ENCODE measurements around the gene BZW2. TPM values are rescaled to one million over a fixed set of nuclear protein-coding genes. Genes with fewer than 3 reads are reported as not detected.

Gene BZW2
- total and polyA plus RNA-seq, 2 experiments from 2014 or later, result 72.1 to 96.7 TPM

DNA sequence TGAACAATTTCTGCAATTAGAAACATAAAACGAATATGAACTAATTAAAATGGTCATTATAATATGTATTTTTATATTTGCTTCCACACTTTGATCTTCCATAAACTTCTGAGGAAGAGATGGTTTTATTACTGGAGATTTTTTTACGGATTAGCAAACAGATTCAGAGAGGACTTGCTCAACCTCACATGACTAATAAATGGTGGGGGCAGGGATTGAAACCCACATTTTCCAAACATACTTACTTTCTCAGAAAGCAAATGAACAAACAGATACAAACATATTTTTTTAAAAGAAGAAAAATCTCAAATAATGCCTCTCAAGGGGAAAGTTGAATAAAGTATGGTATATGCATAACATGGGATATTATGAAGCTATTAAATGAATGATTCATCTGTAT lies 18.7 kb upstream of the BZW2 start:
- no peaks in the 10 kb centered on the region for H3K4me1 ChIP-seq (ENCODE audit: insufficient read depth)
- no peaks in the 10 kb centered on the region for H3K9me2 ChIP-seq (replicated peaks; ENCODE audit: insufficient read depth)
- no peaks in the 10 kb centered on the region for H4K20me1 ChIP-seq (ENCODE audit: insufficient read depth, poor library complexity, severe bottlenecking)
- no peak overlapping the region for H3K4me2 ChIP-seq
- H3K4me3 ChIP-seq, result no peak overlapping the region
- 68% methylated on average over 2 of the region's 2 CpGs for WGBS (ENCODE audit: low lambda C conversion rate, missing lambda C conversion rate)
- H3K79me2 ChIP-seq, result peaks cover 27% of the 10 kb centered on the region
- TF ChIP-seq, protein P1, sequence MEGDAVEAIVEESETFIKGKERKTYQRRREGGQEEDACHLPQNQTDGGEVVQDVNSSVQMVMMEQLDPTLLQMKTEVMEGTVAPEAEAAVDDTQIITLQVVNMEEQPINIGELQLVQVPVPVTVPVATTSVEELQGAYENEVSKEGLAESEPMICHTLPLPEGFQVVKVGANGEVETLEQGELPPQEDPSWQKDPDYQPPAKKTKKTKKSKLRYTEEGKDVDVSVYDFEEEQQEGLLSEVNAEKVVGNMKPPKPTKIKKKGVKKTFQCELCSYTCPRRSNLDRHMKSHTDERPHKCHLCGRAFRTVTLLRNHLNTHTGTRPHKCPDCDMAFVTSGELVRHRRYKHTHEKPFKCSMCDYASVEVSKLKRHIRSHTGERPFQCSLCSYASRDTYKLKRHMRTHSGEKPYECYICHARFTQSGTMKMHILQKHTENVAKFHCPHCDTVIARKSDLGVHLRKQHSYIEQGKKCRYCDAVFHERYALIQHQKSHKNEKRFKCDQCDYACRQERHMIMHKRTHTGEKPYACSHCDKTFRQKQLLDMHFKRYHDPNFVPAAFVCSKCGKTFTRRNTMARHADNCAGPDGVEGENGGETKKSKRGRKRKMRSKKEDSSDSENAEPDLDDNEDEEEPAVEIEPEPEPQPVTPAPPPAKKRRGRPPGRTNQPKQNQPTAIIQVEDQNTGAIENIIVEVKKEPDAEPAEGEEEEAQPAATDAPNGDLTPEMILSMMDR (IDR thresholded peaks at IDR 0.05; ENCODE audit: poor library complexity), result no peak
- TF ChIP-seq EZH2 (IDR thresholded peaks at IDR 0.05; ENCODE audit: borderline replicate concordance), result no peak
- no peak for TF ChIP-seq EZH2phosphoT487 (IDR thresholded peaks at IDR 0.05; ENCODE audit: low read depth, severe bottlenecking, unreplicated experiment)
- DNase-seq (ENCODE audit: low spot score), result no peak
- no peak overlapping the region for H2AFZ ChIP-seq
- H3K36me3 ChIP-seq (replicated peaks; ENCODE audit: insufficient read depth, low read depth), result peaks cover 5% of the 10 kb centered on the region
- no peak overlapping the region for H3K27ac ChIP-seq
- no peaks in the 10 kb centered on the region for H3K27me3 ChIP-seq
- H3K9me3 ChIP-seq (ENCODE audit: low read depth), result no peaks in the 10 kb centered on the region

DNA sequence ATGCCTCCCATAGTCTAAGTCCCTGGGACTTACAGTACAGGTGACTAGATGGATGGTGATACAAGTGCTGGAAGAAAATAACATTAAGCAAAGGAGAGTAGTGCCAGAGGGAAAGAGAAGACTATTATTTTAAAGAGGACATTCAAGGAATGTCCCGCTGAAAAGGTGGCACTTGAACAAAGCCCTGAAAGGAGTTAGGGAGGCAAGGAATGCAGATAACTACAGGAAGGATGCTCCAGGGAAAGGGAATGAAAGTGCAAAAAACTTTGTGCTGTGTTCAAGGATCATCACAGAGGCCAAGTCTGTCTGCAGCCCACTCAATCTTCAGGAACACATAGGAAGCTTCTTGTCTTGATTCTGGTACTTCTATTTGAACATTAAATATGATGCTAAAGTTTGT lies 15.3 kb upstream of the BZW2 start:
- H3K4me1 ChIP-seq (ENCODE audit: insufficient read depth), result no peaks in the 10 kb centered on the region
- TF ChIP-seq, protein P1 (IDR thresholded peaks at IDR 0.05; ENCODE audit: poor library complexity), result no peak
- TF ChIP-seq EZH2 (IDR thresholded peaks at IDR 0.05; ENCODE audit: borderline replicate concordance) (no peak), EZH2phosphoT487 (IDR thresholded peaks at IDR 0.05; ENCODE audit: low read depth, severe bottlenecking, unreplicated experiment) (no peak)
- no peak overlapping the region for H2AFZ ChIP-seq
- DNase-seq (ENCODE audit: low spot score), result no peak
- 59% methylated on average over 1 of the region's 1 CpG for WGBS (ENCODE audit: low lambda C conversion rate, missing lambda C conversion rate)
- H3K9me3 ChIP-seq (ENCODE audit: low read depth), result no peaks in the 10 kb centered on the region
- peaks cover 5% of the 10 kb centered on the region for H3K36me3 ChIP-seq (replicated peaks; ENCODE audit: insufficient read depth, low read depth)
- no peak overlapping the region for H3K4me3 ChIP-seq
- no peaks in the 10 kb centered on the region for H3K9me2 ChIP-seq (replicated peaks; ENCODE audit: insufficient read depth)
- no peaks in the 10 kb centered on the region for H3K27me3 ChIP-seq
- no peak overlapping the region for H3K27ac ChIP-seq
- no peaks in the 10 kb centered on the region for H4K20me1 ChIP-seq (ENCODE audit: insufficient read depth, poor library complexity, severe bottlenecking)
- no peak overlapping the region for H3K4me2 ChIP-seq
- H3K79me2 ChIP-seq, result peaks cover 55% of the 10 kb centered on the region

DNA sequence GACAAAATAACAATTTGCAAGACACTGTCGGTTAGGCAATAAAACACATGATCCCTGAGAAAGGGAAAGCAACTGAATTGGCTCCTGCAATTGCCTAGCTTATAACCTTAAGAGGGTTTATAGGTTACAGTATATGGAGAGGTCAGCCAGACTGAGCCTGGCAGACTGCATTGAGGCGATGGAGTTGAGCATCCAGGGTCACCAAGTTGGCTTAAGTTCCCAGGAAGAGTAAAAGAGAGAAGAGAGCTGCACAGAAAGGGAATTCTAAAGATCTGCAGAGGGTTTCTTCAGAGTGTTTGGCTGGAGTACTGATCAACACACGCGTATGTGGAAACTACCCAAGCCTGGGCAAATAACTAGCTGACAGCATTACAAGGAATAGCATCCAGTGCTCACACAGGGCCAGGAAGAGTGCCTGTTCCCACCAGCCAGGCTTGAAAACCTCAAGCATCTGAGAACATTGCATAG lies 11.7 kb upstream of the BZW2 start:
- Histone ChIP-seq H3K9me3 (ENCODE audit: low read depth) (no peaks in the 10 kb centered on the region), H3K9me2 (replicated peaks; ENCODE audit: insufficient read depth) (no peaks in the 10 kb centered on the region), H3K27me3 (no peaks in the 10 kb centered on the region), H3K79me2 (peaks cover 77% of the 10 kb centered on the region), H3K4me1 (ENCODE audit: insufficient read depth) (peaks cover 27% of the 10 kb centered on the region), H3K4me2 (no peak overlapping the region), H3K4me3 (no peak overlapping the region), H3K27ac (no peak overlapping the region), H2AFZ (no peak overlapping the region), H3K36me3 (replicated peaks; ENCODE audit: insufficient read depth, low read depth) (no peaks in the 10 kb centered on the region), H4K20me1 (ENCODE audit: insufficient read depth, poor library complexity, severe bottlenecking) (no peaks in the 10 kb centered on the region)
- WGBS (ENCODE audit: low lambda C conversion rate, missing lambda C conversion rate), result 80% methylated on average over 4 of the region's 4 CpGs
- DNase-seq (ENCODE audit: low spot score), result no peak
- TF ChIP-seq EZH2phosphoT487 (IDR thresholded peaks at IDR 0.05; ENCODE audit: low read depth, severe bottlenecking, unreplicated experiment) (no peak), EZH2 (IDR thresholded peaks at IDR 0.05; ENCODE audit: borderline replicate concordance) (no peak)
- TF ChIP-seq, protein P1 (IDR thresholded peaks at IDR 0.05; ENCODE audit: poor library complexity), result no peak

Measured in hepatocyte (in vitro differentiated cells).